Type B pancreatic cell (in vitro differentiated cells): ENCODE measurements around the gene AFF3. TPM values are rescaled to one million over a fixed set of nuclear protein-coding genes. Genes with fewer than 3 reads are reported as not detected.

Experiments
- DNase-seq: peaks from one replicate; pipeline ENCODE4 v3.0.0; 2021; ENCODE audit warnings: mixed read lengths; ENCODE audit not compliant: unreplicated experiment; ENCODE audit errors: extremely low spot score
- H3K27ac Mint-ChIP-seq: 2 replicates; pipeline ENCODE4 v1.8.0; 2021; ENCODE audit warnings: mild to moderate bottlenecking, mixed read lengths
- H3K27me3 Mint-ChIP-seq: 2 replicates; pipeline ENCODE4 v1.8.0; 2021; ENCODE audit warnings: mixed read lengths
- H3K36me3 Mint-ChIP-seq: 2 replicates; pipeline ENCODE4 v1.8.0; 2021; ENCODE audit warnings: mixed read lengths
- H3K4me1 Mint-ChIP-seq: one replicate; pipeline ENCODE4 v1.8.0; 2021; ENCODE audit warnings: mixed read lengths; ENCODE audit not compliant: unreplicated experiment
- H3K4me3 Mint-ChIP-seq: 2 replicates; pipeline ENCODE4 v1.8.0; 2021; ENCODE audit warnings: mild to moderate bottlenecking, mixed read lengths
- H3K9me3 Mint-ChIP-seq: 2 replicates; pipeline ENCODE4 v1.8.0; 2021; ENCODE audit warnings: mixed read lengths
- total RNA-seq: library from RNA; stranded (reverse); gene quantifications from 2 replicates; pipeline ENCODE4 v1.2.1, GENCODE V29; 2021; ENCODE audit warnings: low replicate concordance
- TF ChIP-seq, protein P1 (sequence below): fragments of 200-600 bp; sonication (generic); conservative IDR thresholded peaks from 2 replicates; pipeline ENCODE4 v1.5.0; 2021; ENCODE audit warnings: antibody characterized with exemption, mild to moderate bottlenecking

Gene AFF3
- total RNA-seq, 1 donor from 2014 or later = 29.2 TPM

DNA sequence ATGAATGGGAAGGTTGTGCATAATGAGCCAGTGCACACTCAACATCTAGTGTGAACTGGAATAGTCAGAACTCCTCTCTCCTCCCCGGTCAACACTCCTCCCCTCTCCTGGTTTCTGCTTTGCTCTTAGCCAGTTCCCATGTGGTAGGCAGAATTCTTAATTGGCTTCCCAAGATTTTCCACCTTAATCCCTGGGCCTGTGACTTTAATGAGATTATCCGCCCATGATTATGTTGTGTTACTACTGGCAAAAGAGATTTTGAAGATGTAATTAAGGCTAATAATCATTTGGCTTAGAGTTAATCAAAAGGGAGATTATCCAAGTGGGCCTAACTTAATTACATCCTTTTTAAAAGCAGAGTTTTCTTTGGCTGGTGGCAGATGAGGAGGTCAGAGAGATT, 618.3 kb downstream of the AFF3 start:
- Mint-ChIP-seq H3K4me1 (peaks cover 5% of the 10 kb centered on the region), H3K4me3 (no peak overlapping the region), H3K27ac (no peak overlapping the region), H3K27me3 (peaks cover 4% of the 10 kb centered on the region), H3K36me3 (no peaks in the 10 kb centered on the region), H3K9me3 (no peaks in the 10 kb centered on the region)
- TF ChIP-seq, protein P1, sequence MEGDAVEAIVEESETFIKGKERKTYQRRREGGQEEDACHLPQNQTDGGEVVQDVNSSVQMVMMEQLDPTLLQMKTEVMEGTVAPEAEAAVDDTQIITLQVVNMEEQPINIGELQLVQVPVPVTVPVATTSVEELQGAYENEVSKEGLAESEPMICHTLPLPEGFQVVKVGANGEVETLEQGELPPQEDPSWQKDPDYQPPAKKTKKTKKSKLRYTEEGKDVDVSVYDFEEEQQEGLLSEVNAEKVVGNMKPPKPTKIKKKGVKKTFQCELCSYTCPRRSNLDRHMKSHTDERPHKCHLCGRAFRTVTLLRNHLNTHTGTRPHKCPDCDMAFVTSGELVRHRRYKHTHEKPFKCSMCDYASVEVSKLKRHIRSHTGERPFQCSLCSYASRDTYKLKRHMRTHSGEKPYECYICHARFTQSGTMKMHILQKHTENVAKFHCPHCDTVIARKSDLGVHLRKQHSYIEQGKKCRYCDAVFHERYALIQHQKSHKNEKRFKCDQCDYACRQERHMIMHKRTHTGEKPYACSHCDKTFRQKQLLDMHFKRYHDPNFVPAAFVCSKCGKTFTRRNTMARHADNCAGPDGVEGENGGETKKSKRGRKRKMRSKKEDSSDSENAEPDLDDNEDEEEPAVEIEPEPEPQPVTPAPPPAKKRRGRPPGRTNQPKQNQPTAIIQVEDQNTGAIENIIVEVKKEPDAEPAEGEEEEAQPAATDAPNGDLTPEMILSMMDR = no peak
- DNase-seq = no peak

DNA sequence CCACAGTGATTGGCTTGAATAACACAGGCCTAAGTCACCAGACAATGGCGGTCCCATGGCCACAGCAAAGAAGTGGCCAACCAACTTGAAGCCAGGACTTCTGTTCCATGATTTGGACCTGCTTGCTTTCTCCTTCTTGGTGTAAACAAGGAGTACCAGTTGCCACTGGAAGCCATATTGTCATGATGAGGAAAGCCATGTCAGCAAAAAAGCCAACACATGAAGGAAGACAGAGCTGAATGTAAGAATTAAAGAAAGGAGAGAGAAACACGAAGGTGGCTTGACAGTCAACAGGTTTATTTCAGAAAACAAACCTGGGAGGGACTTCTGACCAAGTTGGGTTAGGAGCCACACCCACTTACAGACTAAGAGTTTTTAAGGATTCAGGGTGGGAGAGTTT, 620.2 kb downstream of the AFF3 start:
- no peaks in the 10 kb centered on the region for H3K36me3 Mint-ChIP-seq
- H3K27me3 Mint-ChIP-seq = peaks cover 5% of the 10 kb centered on the region
- TF ChIP-seq, protein P1 = no peak
- H3K4me1 Mint-ChIP-seq = peaks cover 5% of the 10 kb centered on the region
- H3K4me3 Mint-ChIP-seq = no peak overlapping the region
- no peaks in the 10 kb centered on the region for H3K9me3 Mint-ChIP-seq
- DNase-seq = no peak
- no peak overlapping the region for H3K27ac Mint-ChIP-seq

DNA sequence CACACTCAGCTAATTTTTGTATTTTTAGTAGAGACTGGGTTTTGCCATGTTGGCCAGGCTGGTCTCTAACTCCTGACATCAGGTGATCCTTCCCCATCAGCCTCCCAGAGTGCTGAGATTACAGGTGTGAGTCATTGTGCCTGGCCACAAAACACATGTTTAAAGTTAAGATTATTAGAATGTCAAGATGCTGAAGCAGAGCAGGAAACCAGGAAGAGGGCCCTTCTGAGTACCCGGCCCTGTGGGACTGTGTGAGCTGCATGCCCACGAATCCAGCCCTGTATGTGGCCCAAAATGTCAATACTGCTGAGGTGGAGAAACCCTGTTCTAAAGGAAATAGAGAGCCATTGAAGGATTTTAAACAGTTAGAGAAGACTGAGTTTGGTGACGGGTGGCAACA, 621.6 kb downstream of the AFF3 start:
- Mint-ChIP-seq H3K27ac (no peak overlapping the region), H3K36me3 (no peaks in the 10 kb centered on the region), H3K4me1 (peaks cover 5% of the 10 kb centered on the region), H3K27me3 (peaks cover 9% of the 10 kb centered on the region), H3K4me3 (no peak overlapping the region), H3K9me3 (no peaks in the 10 kb centered on the region)
- no peak for DNase-seq
- TF ChIP-seq, protein P1 = no peak

DNA sequence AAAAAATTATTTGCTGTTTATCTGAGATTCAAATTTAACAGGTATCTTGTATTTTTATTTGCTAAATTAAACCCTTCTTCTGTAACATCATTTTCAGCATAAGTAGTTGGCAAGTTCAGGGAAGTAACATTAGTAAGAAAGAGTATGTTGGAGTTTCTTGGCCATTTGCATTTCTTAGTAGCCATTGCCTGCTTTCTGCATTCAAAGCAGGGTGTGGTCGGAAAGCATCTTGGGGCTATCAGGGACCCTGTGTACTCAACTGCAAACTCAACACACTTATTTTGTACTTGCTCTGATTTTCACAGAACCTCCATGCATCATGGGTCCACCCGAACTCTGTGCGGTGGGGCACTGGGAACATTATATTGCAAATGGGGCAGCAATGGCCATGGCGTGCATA, 622.2 kb downstream of the AFF3 start:
- H3K36me3 Mint-ChIP-seq = no peaks in the 10 kb centered on the region
- DNase-seq = no peak
- peaks cover 5% of the 10 kb centered on the region for H3K4me1 Mint-ChIP-seq
- H3K27me3 Mint-ChIP-seq = peaks cover 9% of the 10 kb centered on the region
- H3K9me3 Mint-ChIP-seq = no peaks in the 10 kb centered on the region
- TF ChIP-seq, protein P1 = no peak
- H3K27ac Mint-ChIP-seq = no peak overlapping the region
- no peak overlapping the region for H3K4me3 Mint-ChIP-seq

DNA sequence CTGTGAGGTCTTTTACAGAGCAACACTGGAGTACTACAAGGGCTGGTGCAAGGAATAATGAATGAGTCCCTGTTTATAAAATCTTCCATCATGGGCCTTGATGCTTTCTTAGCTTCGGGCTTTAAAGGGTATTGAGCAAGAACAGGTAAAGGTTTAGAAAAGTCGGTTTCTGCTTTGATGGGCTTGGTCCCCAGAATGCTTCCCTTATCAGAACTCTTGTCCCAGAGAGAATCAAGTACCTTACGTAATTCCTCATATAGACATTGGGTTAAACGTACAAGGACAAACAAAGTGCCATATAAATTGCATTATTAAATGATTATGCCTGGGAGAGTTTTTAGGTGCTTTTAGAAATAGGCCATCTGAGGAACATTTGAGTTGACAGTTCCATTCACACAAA, 628.0 kb downstream of the AFF3 start:
- DNase-seq = no peak
- Mint-ChIP-seq H3K4me1 (no peaks in the 10 kb centered on the region), H3K27ac (no peak overlapping the region), H3K4me3 (no peak overlapping the region), H3K9me3 (no peaks in the 10 kb centered on the region), H3K36me3 (no peaks in the 10 kb centered on the region), H3K27me3 (peaks cover 9% of the 10 kb centered on the region)
- TF ChIP-seq, protein P1 = no peak

DNA sequence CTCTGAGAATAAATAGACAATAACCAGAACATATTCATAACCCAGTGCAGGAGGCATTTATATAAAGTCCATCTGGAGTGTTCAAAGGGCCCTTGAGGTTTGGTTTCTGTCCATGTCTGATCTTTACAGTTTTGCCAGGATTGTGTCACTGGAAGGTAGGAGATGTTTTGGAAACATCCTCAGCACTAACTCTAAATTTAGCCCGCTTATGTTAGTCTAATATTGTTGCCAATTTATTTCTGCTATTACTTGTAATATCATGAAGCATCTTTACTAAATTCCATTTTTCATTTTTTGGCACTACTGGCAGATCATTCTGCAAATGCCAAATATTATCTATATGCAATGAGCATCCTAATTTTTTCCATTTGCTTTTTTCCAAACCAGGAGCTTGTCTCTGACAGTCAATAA, 630.2 kb downstream of the AFF3 start:
- no peaks in the 10 kb centered on the region for H3K4me1 Mint-ChIP-seq
- H3K9me3 Mint-ChIP-seq = no peaks in the 10 kb centered on the region
- H3K27ac Mint-ChIP-seq = no peak overlapping the region
- DNase-seq = no peak
- no peaks in the 10 kb centered on the region for H3K36me3 Mint-ChIP-seq
- H3K27me3 Mint-ChIP-seq = peaks cover 4% of the 10 kb centered on the region
- H3K4me3 Mint-ChIP-seq = no peak overlapping the region
- TF ChIP-seq, protein P1 = no peak
